Neural crest cell (in vitro differentiated cells): ENCODE data around the gene MED12L. TPM values are rescaled to one million over a fixed set of nuclear protein-coding genes. Genes with fewer than 3 reads are reported as not detected.
A peak's percentile ranks its signal among the peaks of the same experiment; 100 is the strongest.

Experiments used
- DNase-seq: peaks from one replicate; pipeline ENCODE4 v3.0.0; 2021; ENCODE audit warnings: low read depth, mixed read lengths, low spot score
- H3K27ac Mint-ChIP-seq: one replicate; pipeline ENCODE4 v1.8.0; 2021; ENCODE audit warnings: mild to moderate bottlenecking, mixed read lengths; ENCODE audit not compliant: unreplicated experiment
- H3K27me3 Mint-ChIP-seq: 2 replicates; pipeline ENCODE4 v1.8.0; 2021; ENCODE audit warnings: low read depth, mild to moderate bottlenecking, mixed read lengths
- H3K36me3 Mint-ChIP-seq: 2 replicates; pipeline ENCODE4 v1.8.0; 2021; ENCODE audit warnings: low read depth, mild to moderate bottlenecking, mixed read lengths
- H3K4me1 Mint-ChIP-seq: 2 replicates; pipeline ENCODE4 v1.8.0; 2021; ENCODE audit warnings: mixed read lengths
- H3K4me3 Mint-ChIP-seq: one replicate; pipeline ENCODE4 v1.8.0; 2021; ENCODE audit warnings: mild to moderate bottlenecking, mixed read lengths
- H3K9me3 Mint-ChIP-seq: 2 replicates; pipeline ENCODE4 v1.8.0; 2021; ENCODE audit warnings: mixed read lengths
- CTCF ChIP-seq: fragments of 200-600 bp; sonication (generic); conservative IDR thresholded peaks from 2 replicates; pipeline ENCODE4 v1.5.0; 2021; ENCODE audit warnings: antibody characterized with exemption, mild to moderate bottlenecking
- total RNA-seq: library from RNA; stranded (reverse); gene quantifications from 2 replicates; pipeline ENCODE4 v1.2.1, GENCODE V29; 2021

The MED12L gene
- total RNA-seq, 1 donor from 2014 or later, result 12.2 TPM

DNA sequence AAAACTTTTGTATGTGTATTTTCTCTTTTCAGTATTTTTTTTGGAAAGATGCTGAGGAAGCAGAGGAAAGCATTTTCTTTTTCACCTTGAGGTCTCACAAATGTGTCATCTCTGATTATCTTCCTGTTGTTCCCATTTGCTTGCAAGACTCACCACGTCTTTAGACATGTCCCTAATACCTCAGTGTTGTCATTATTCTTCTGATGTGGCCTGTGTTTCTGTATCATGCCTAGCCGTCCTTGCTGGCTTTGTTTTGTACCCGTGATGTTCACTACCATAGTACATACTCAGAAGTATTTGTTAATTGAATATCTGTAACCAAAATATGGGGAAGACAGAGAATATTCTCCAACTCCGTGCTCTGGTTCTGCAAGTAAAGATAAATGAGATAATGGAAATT is 197.9 kb downstream of the MED12L start:
- no peak for TF ChIP-seq CTCF
- Mint-ChIP-seq H3K4me1 (no peaks in the 10 kb centered on the region), H3K27me3 (no peaks in the 10 kb centered on the region), H3K36me3 (no peaks in the 10 kb centered on the region), H3K4me3 (no peak overlapping the region), H3K27ac (no peak overlapping the region), H3K9me3 (no peaks in the 10 kb centered on the region)
- DNase-seq, result no peak

GRCh38 chr3:151283907-151284461 is 198.5 kb downstream of the MED12L start:
- no peak overlapping the region for H3K4me3 Mint-ChIP-seq

DNA sequence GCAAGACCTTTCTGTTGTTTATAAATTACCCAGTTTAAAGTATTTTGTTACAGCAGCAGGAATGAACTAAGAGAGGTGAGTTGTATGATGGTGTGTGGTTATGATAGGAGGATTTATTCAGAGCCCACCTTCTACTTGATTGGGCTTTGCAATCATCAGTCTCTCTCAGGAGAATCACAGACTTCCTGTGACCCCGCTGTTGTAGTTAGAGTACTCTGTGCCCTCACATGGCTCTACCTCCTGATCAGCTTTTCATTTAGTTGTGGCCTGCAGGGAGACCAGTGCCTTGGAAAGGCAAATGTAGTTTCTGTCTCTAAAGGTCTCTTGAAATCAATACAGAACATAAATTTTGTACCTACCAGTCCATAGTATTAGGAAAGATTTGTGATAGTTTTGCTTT is 200.5 kb downstream of the MED12L start:
- no peaks in the 10 kb centered on the region for H3K4me1 Mint-ChIP-seq
- DNase-seq, result no peak
- TF ChIP-seq CTCF, result no peak
- H3K27ac Mint-ChIP-seq, result no peak overlapping the region
- H3K4me3 Mint-ChIP-seq, result no peak overlapping the region
- H3K27me3 Mint-ChIP-seq, result no peaks in the 10 kb centered on the region
- H3K9me3 Mint-ChIP-seq, result no peaks in the 10 kb centered on the region
- H3K36me3 Mint-ChIP-seq, result no peaks in the 10 kb centered on the region

More at GRCh38 chr3:151283907-151284461, 198.5 kb downstream of the MED12L start:
- H3K27me3 Mint-ChIP-seq, result no peaks in the 10 kb centered on the region
- no peak for TF ChIP-seq CTCF
- H3K27ac Mint-ChIP-seq, result no peak overlapping the region
- H3K9me3 Mint-ChIP-seq, result no peaks in the 10 kb centered on the region
- no peak for DNase-seq
- no peaks in the 10 kb centered on the region for H3K36me3 Mint-ChIP-seq
- H3K4me1 Mint-ChIP-seq, result no peaks in the 10 kb centered on the region

GRCh38 chr3:151289445-151289844 is 204.0 kb downstream of the MED12L start:
- no peaks in the 10 kb centered on the region for H3K9me3 Mint-ChIP-seq
- H3K27ac Mint-ChIP-seq, result no peak overlapping the region
- no peak for DNase-seq
- H3K36me3 Mint-ChIP-seq, result no peaks in the 10 kb centered on the region
- no peak overlapping the region for H3K4me3 Mint-ChIP-seq
- no peaks in the 10 kb centered on the region for H3K27me3 Mint-ChIP-seq
- TF ChIP-seq CTCF, result no peak
- peaks cover 9% of the 10 kb centered on the region for H3K4me1 Mint-ChIP-seq

DNA sequence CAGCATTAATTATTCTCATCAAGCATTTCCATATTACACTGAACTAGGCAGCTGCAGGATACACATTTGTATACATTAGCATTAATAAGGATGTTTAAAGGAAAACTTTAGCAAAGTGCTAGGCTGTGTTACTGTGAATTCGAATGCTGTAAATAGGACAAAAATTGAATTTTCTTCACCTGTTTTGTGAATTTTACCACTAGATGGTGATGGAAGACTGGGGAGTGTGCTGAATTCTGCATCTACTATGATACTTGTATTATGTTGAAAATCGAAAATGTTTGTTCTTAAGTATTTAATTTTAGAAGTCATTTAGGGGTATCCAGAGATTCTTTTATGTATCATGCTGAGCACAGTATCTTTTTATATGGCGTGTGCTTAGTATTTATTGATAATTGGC is 205.2 kb downstream of the MED12L start:
- Mint-ChIP-seq H3K27me3 (no peaks in the 10 kb centered on the region), H3K27ac (no peak overlapping the region), H3K4me3 (no peak overlapping the region), H3K36me3 (no peaks in the 10 kb centered on the region), H3K4me1 (peaks cover 9% of the 10 kb centered on the region), H3K9me3 (no peaks in the 10 kb centered on the region)
- DNase-seq, result no peak
- peak; percentile 65 for TF ChIP-seq CTCF

DNA sequence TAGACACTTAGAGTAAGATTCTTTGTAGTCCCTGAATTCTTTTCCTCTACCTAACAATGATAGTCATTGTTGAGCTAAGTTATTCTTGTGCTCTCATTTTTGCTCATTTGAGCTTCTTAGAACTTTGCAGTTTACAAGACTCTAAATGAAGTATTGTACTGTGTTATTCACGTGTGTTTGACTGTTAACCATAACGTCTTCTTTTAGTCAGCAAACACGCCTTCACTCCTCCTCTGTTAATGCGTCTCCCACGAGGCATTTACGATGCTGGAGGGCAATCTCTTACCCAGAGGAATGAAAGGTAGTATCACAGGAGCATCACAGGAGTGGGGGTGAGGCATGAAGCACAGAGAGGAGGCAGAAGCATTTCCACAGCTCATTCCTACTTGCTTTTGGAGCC is 207.7 kb downstream of the MED12L start:
- H3K36me3 Mint-ChIP-seq, result no peaks in the 10 kb centered on the region
- no peak overlapping the region for H3K4me3 Mint-ChIP-seq
- no peak overlapping the region for H3K27ac Mint-ChIP-seq
- H3K9me3 Mint-ChIP-seq, result no peaks in the 10 kb centered on the region
- H3K4me1 Mint-ChIP-seq, result peaks cover 9% of the 10 kb centered on the region
- no peak for TF ChIP-seq CTCF
- H3K27me3 Mint-ChIP-seq, result no peaks in the 10 kb centered on the region
- DNase-seq, result no peak
